ENCODE measurements around the gene RSBN1.

RSBN1 gene

GRCh38 chr1:113805256-113805531 lies 7.1 kb downstream of the RSBN1 start:
- TF ChIP-seq BHLHE40 (IDR thresholded peaks at IDR 0.05; ENCODE audit: borderline replicate concordance) = no peak
- TF ChIP-seq HDGF (IDR thresholded peaks at IDR 0.05; ENCODE audit: borderline replicate concordance) = no peak
- no peak for TF ChIP-seq TARDBP (IDR thresholded peaks at IDR 0.05)
- TF ChIP-seq FOXA1 (IDR thresholded peaks at IDR 0.05) = no peak
- TF ChIP-seq SUZ12 (IDR thresholded peaks at IDR 0.05) = no peak
- no peak for TF ChIP-seq CTBP1 (IDR thresholded peaks at IDR 0.05; ENCODE audit: borderline replicate concordance)
- no peak for TF ChIP-seq NFRKB (IDR thresholded peaks at IDR 0.05)
- no peak for TF ChIP-seq FOXM1 (IDR thresholded peaks at IDR 0.05; ENCODE audit: borderline replicate concordance)
- TF ChIP-seq ARNT (IDR thresholded peaks at IDR 0.05) = no peak
- TF ChIP-seq L3MBTL2 (conservative IDR thresholded peaks at IDR 0.05) = no peak
- TF ChIP-seq SP1 (IDR thresholded peaks at IDR 0.05) = no peak
- TF ChIP-seq LEF1 (IDR thresholded peaks at IDR 0.05; ENCODE audit: borderline replicate concordance) = no peak
- TF ChIP-seq FOXK2 (IDR thresholded peaks at IDR 0.05) = no peak
- no peak for TF ChIP-seq ELF4 (IDR thresholded peaks at IDR 0.05)
- ChIA-PET POLR2A (interaction anchor here (1.4 kb wide), 1 partner anchor 45 kb away, joined by 4 read pairs; no protein-coding TSS in a partner anchor), CTCF (no interaction called here)
- no peak for DNase-seq (ENCODE audit: extremely low spot score)

GRCh38 chr1:113804421-113805255 lies 7.6 kb downstream of the RSBN1 start:
- CTCF ChIA-PET = interaction anchor here (0.5 kb wide), 1 partner anchor 21 kb away, joined by 3 read pairs; no protein-coding TSS in a partner anchor
- DNase-seq (ENCODE audit: extremely low spot score) = peak; percentile 43
- peak; percentile 42; the same call in 1 of the 2 replicates for TF ChIP-seq CTBP1 (IDR thresholded peaks at IDR 0.05; ENCODE audit: borderline replicate concordance)
- peak; percentile 94 for TF ChIP-seq ZNF384 (IDR thresholded peaks at IDR 0.05)
- no peak for TF ChIP-seq TARDBP (IDR thresholded peaks at IDR 0.05)
- TF ChIP-seq PKNOX1 (IDR thresholded peaks at IDR 0.05) = no peak
- POLR2A ChIA-PET = interaction anchor here (1.4 to 2.2 kb wide), 2 partner anchors 8 to 44 kb away, joined by 4 to 7 read pairs; partner anchors contain the start of gene RSBN1

GRCh38 chr1:113802367-113803007 lies 9.8 kb downstream of the RSBN1 start:
- DNase-seq (ENCODE audit: extremely low spot score) = no peak
- TF ChIP-seq FOXM1 (IDR thresholded peaks at IDR 0.05; ENCODE audit: borderline replicate concordance) = no peak
- TF ChIP-seq FOXK2 (IDR thresholded peaks at IDR 0.05) = no peak
- TF ChIP-seq NFRKB (IDR thresholded peaks at IDR 0.05) = no peak
- TF ChIP-seq ARNT (IDR thresholded peaks at IDR 0.05) = no peak
- TF ChIP-seq TARDBP (IDR thresholded peaks at IDR 0.05) = no peak
- TF ChIP-seq PKNOX1 (IDR thresholded peaks at IDR 0.05) = no peak
- TF ChIP-seq SP1 (IDR thresholded peaks at IDR 0.05) = no peak
- TF ChIP-seq LEF1 (IDR thresholded peaks at IDR 0.05; ENCODE audit: borderline replicate concordance) = no peak
- POLR2A ChIA-PET = interaction anchor here (1.4 to 2.2 kb wide), 2 partner anchors 10 to 42 kb away, joined by 5 to 7 read pairs; partner anchors contain the start of gene RSBN1
- CTCF ChIA-PET = no interaction called here

- ChIA-PET CTCF (no interaction called here), POLR2A (no interaction called here)
- no peak for DNase-seq (ENCODE audit: extremely low spot score)
- TF ChIP-seq BHLHE40 (IDR thresholded peaks at IDR 0.05; ENCODE audit: borderline replicate concordance) = no peak
These were observed 11.8 kb downstream of the RSBN1 start for GRCh38 chr1:113800487-113800886.

- ChIA-PET CTCF (no interaction called here), POLR2A (no interaction called here)
- no peak for DNase-seq (ENCODE audit: extremely low spot score)
- TF ChIP-seq LEF1 (IDR thresholded peaks at IDR 0.05; ENCODE audit: borderline replicate concordance) (no peak), FOXA1 (IDR thresholded peaks at IDR 0.05) (no peak), BHLHE40 (IDR thresholded peaks at IDR 0.05; ENCODE audit: borderline replicate concordance) (no peak), ZNF384 (IDR thresholded peaks at IDR 0.05) (no peak), FOXM1 (IDR thresholded peaks at IDR 0.05; ENCODE audit: borderline replicate concordance) (no peak), NFRKB (IDR thresholded peaks at IDR 0.05) (no peak), PKNOX1 (IDR thresholded peaks at IDR 0.05) (no peak), SUZ12 (IDR thresholded peaks at IDR 0.05) (no peak), HDGF (IDR thresholded peaks at IDR 0.05; ENCODE audit: borderline replicate concordance) (no peak), ELF4 (IDR thresholded peaks at IDR 0.05) (no peak), SP1 (IDR thresholded peaks at IDR 0.05) (no peak), FOXK2 (IDR thresholded peaks at IDR 0.05) (no peak), TARDBP (IDR thresholded peaks at IDR 0.05) (no peak), CTBP1 (IDR thresholded peaks at IDR 0.05; ENCODE audit: borderline replicate concordance) (no peak)
These were observed 14.8 kb downstream of the RSBN1 start for GRCh38 chr1:113797472-113797871.
